ENCODE results near the gene TOMM20.

The TOMM20 gene

GRCh38 chr1:235133086-235133485 is 4.4 kb upstream of the TOMM20 start:
- DNase-seq: no peak

GRCh38 chr1:235131961-235132360 is 3.3 kb upstream of the TOMM20 start:
- DNase-seq: no peak

GRCh38 chr1:235130766-235131270 is 2.2 kb upstream of the TOMM20 start:
- no peak for DNase-seq

GRCh38 chr1:235129774-235130570 is 1.3 kb upstream of the TOMM20 start:
- no peak for DNase-seq

GRCh38 chr1:235127732-235128455 is 743 bp downstream of the TOMM20 start:
- no peak for DNase-seq

- no peak for DNase-seq
Observed at GRCh38 chr1:235127203-235127602, 1.4 kb downstream of the TOMM20 start.

GRCh38 chr1:235124665-235125064 is 4.0 kb downstream of the TOMM20 start:
- no peak for DNase-seq

GRCh38 chr1:235124111-235124510 is 4.5 kb downstream of the TOMM20 start:
- no peak for DNase-seq

- DNase-seq: no peak
Observed at GRCh38 chr1:235122348-235122747, 6.3 kb downstream of the TOMM20 start.

GRCh38 chr1:235113183-235113917 is 15.3 kb downstream of the TOMM20 start:
- no peak for DNase-seq

GRCh38 chr1:235112297-235113182 is 16.1 kb downstream of the TOMM20 start:
- DNase-seq: no peak

- DNase-seq: no peak
Observed at GRCh38 chr1:235111107-235111506, 17.5 kb downstream of the TOMM20 start.

GRCh38 chr1:235108876-235109275 is 19.8 kb downstream of the TOMM20 start:
- no peak for DNase-seq

- DNase-seq: no peak
Observed at GRCh38 chr1:235108185-235108593, 20.4 kb downstream of the TOMM20 start.

GRCh38 chr1:235107368-235108184 is 21.1 kb downstream of the TOMM20 start:
- DNase-seq: no peak

- DNase-seq: no peak
Observed at GRCh38 chr1:235106457-235106856, 22.2 kb downstream of the TOMM20 start.

GRCh38 chr1:235105051-235106043 is 23.3 kb downstream of the TOMM20 start:
- DNase-seq: no peak

GRCh38 chr1:235102993-235103411 is 25.6 kb downstream of the TOMM20 start:
- DNase-seq: no peak

- no peak for DNase-seq
Observed at GRCh38 chr1:235102259-235102582, 26.4 kb downstream of the TOMM20 start.

GRCh38 chr1:235101558-235102258 is 26.9 kb downstream of the TOMM20 start:
- no peak for DNase-seq

All from COR-L47 (cell line).